Heart left ventricle (tissue), 16 donors: ENCODE results near the gene PARD3. TPM values are rescaled to one million over a fixed set of nuclear protein-coding genes. Genes with fewer than 3 reads are reported as not detected.

Experiments used
- ATAC-seq, 4 donors: fragments of 200-7000 bp; cut with Tn5 transposase; one replicate each; pipeline ENCODE4 v1.9.1; 2020 to 2022; ENCODE audit warnings: moderate library complexity in 4 of 4, mild to moderate bottlenecking in 3 of 4, moderate number of reproducible peaks in 1 of 4
- DNase-seq, 5 donors: peaks; one replicate each; pipeline ENCODE4 v3.0.0-alpha.2; 2020
- H3K27ac ChIP-seq, 12 donors: fragments of 200-600 bp; sonication (generic) in 4 of 12; one replicate each; pipeline versions ENCODE4 v1.5.0 to v1.8.0; 2016 to 2022; ENCODE audit warnings: mild to moderate bottlenecking in 2 of 12
- H3K27me3 ChIP-seq, 9 donors: fragments of 200-600 bp; sonication (generic) in 2 of 9; one replicate each; pipeline versions ENCODE4 v1.5.1 to v1.8.0; 2016 to 2022; ENCODE audit warnings: mild to moderate bottlenecking in 3 of 9
- H3K36me3 ChIP-seq, 9 donors: fragments of 200-600 bp; sonication (generic) in 2 of 9; one replicate each; pipeline versions ENCODE4 v1.5.0 to v1.8.0; 2018 to 2022; ENCODE audit warnings: mild to moderate bottlenecking in 2 of 9
- H3K4me1 ChIP-seq, 12 donors: fragments of 200-600 bp; sonication (generic) in 4 of 12; one replicate each; pipeline versions ENCODE4 v1.5.0 to v1.8.0; 2016 to 2022; ENCODE audit warnings: mild to moderate bottlenecking in 3 of 12
- H3K4me3 ChIP-seq, 12 donors: fragments of 200-600 bp; sonication (generic) in 4 of 12; one replicate each; pipeline versions ENCODE4 v1.5.0 to v1.8.0; 2017 to 2022; ENCODE audit warnings: mild to moderate bottlenecking in 9 of 12, moderate library complexity in 4 of 12
- H3K9me3 ChIP-seq, 12 donors: fragments of 200-600 bp; sonication (generic) in 4 of 12; one replicate each; pipeline versions ENCODE4 v1.5.0 to v1.8.0; 2016 to 2022; ENCODE audit warnings: mild to moderate bottlenecking in 1 of 12
- POLR2A ChIP-seq, 2 donors: fragments of 450-650 bp; IDR thresholded peaks; one replicate each; pipeline ENCODE4 v1.6.1; 2017; ENCODE audit warnings: antibody characterized with exemption in 2 of 2, mild to moderate bottlenecking in 2 of 2, moderate library complexity in 2 of 2
- WGBS, 4 donors: extraction: QIAGEN DNeasy Blood & Tissue Kit in 2 of 4; methylation state at CpG; one replicate each; pipeline versions ENCODE4 v1.1.5 to v1.1.7; 2013 to 2018; 5-methylcytosine and 5-hydroxymethylcytosine counted together
- intact Hi-C, 10 donors: fragments of 100-400 bp; cut with DNase I; formaldehyde crosslinking; loops; one replicate each; pipeline versions ENCODE4 v1.11.1 to v1.14.2; 2022
- polyA plus RNA-seq, 2 donors: library from polyadenylated mRNA; stranded (reverse); fragments of 200-250 nt; gene quantifications; one replicate each; pipeline ENCODE4 v1.2.3, GENCODE V29; 2013
- total RNA-seq, 9 donors: library from RNA; depleted of rRNA in 2 of 9; stranded (reverse); fragments of >200 nt in 2 of 9; fragmentation: NEBNext Ultra II Directional in 3 of 9; extraction: Animal tissue kit (Norgen Biotek cat#: 25700) in 3 of 9; gene quantifications; one replicate each; pipeline versions ENCODE4 v1.1.0 to v1.2.4, GENCODE V29; 2016 to 2023
- TF ChIP-seq, protein P1 (sequence below), 12 donors: fragments of 200-600 bp; sonication (generic) in 4 of 12; IDR thresholded peaks; one replicate each; pipeline versions ENCODE4 v1.5.0 to v1.8.0; 2018 to 2022; ENCODE audit warnings: antibody characterized with exemption in 12 of 12, mild to moderate bottlenecking in 5 of 12
- donor health status: ischemic (EF 13 %, LVEDD 7.1; RV severe dilation, severe dysfunction).
- donor health status: healthy with polysubstance abuse.
- donor health status: DM: no; HTN: yes; CAD: no.
- donor health status: DM: no; HTN: no; CAD: no.
- donor health status: ischemic (EF 25% LVEDD 6.9; RV normal size, moderate dysfunction).
- donor health status: ischemic (EF 25% LVEDD 5.7; RV mildly dilated, moderate dysfunction).
- donor health status: healthy.
- donor health status: DM: yes; HTN: yes; CAD: no.
- donor health status: ischemic (EF 35%, LVEDD 5.7; RV mildly dilated, moderate dysfunction).
- donor health status: nonischemic (EF 11% LVEDD 7.7; RV severe dilation, severe dysfunction).
- donor health status: DM: yes; HTN: yes; CAD: no.
- donor health status: PGD.
- donor health status: ischemic (EF 29% LVEDD 5.4; RV normal size, mild dysfunction).
- donor health status: nonischemic (EF 23%, LVEDD 6.1; RV moderate dilation, normal function).

The PARD3 gene
- total and polyA plus RNA-seq, 11 donors = 24.8 to 69.7 (median 33.1) TPM

DNA sequence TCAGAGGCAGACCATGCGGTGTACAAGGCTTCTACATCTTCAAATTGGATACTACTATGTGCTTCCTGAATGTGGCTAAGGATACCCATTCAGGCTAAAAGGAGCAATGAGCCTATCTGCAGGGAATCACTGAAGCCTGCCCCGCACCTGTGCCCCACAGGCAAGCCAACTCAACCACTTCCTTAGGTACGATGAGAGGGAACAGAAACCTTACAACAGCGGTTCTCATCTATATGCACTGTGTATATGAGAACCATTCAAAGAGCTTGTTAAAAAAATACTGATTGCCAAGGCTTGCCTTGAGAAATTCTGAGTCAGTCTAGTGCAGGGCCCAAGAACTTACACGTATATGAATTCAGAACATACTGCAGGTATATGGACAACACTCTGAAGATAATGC, 679.6 kb downstream of the PARD3 start:
- ATAC-seq = no peak
- no peak for DNase-seq
- H3K27ac ChIP-seq = no peak overlapping the region
- TF ChIP-seq POLR2A (IDR thresholded peaks at IDR 0.05) = no peak
- TF ChIP-seq, protein P1, sequence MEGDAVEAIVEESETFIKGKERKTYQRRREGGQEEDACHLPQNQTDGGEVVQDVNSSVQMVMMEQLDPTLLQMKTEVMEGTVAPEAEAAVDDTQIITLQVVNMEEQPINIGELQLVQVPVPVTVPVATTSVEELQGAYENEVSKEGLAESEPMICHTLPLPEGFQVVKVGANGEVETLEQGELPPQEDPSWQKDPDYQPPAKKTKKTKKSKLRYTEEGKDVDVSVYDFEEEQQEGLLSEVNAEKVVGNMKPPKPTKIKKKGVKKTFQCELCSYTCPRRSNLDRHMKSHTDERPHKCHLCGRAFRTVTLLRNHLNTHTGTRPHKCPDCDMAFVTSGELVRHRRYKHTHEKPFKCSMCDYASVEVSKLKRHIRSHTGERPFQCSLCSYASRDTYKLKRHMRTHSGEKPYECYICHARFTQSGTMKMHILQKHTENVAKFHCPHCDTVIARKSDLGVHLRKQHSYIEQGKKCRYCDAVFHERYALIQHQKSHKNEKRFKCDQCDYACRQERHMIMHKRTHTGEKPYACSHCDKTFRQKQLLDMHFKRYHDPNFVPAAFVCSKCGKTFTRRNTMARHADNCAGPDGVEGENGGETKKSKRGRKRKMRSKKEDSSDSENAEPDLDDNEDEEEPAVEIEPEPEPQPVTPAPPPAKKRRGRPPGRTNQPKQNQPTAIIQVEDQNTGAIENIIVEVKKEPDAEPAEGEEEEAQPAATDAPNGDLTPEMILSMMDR (IDR thresholded peaks at IDR 0.05) = no peak
- no peak overlapping the region for H3K4me3 ChIP-seq
- peaks cover 0 to 7% (median 0%) of the 10 kb centered on the region in 9 donors for H3K36me3 ChIP-seq
- no peaks in the 10 kb centered on the region for H3K4me1 ChIP-seq
- H3K9me3 ChIP-seq = no peaks in the 10 kb centered on the region
- H3K27me3 ChIP-seq = no peaks in the 10 kb centered on the region
- 91 to 96% (median 95%) methylated on average over 5 of the region's 5 CpGs for WGBS, 4 donors
- intact Hi-C loops = no loop called here

DNA sequence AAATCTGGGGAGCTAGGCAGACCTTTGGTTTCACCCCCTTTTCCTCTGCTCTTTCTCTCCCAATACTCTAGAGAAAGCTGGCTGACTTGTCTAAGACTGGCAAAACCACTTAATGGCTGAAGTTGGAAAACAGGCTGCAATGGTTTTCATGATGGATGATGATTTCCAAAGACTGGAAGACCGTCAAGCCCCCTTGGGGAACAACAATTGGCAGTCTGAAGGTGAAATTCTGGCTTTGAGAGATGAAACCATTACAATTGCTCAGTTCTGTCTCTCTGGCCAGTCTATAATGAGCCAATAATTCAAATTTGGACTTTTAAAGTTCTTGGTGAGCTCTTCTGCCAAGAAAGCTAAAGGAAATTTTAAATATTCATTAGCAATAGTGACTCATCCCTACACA, 680.5 kb downstream of the PARD3 start:
- Histone ChIP-seq H3K36me3 (peaks cover 0 to 11% (median 0%) of the 10 kb centered on the region in 9 donors), H3K4me1 (no peaks in the 10 kb centered on the region), H3K27me3 (no peaks in the 10 kb centered on the region), H3K4me3 (no peak overlapping the region), H3K9me3 (no peaks in the 10 kb centered on the region), H3K27ac (no peak overlapping the region)
- DNase-seq (no peak), ATAC-seq (no peak)
- intact Hi-C loops = no loop called here
- TF ChIP-seq POLR2A (IDR thresholded peaks at IDR 0.05) = no peak
- TF ChIP-seq, protein P1 (IDR thresholded peaks at IDR 0.05) = no peak
- 80 to 93% (median 85%) methylated on average over 1 of the region's 1 CpG for WGBS, 4 donors

DNA sequence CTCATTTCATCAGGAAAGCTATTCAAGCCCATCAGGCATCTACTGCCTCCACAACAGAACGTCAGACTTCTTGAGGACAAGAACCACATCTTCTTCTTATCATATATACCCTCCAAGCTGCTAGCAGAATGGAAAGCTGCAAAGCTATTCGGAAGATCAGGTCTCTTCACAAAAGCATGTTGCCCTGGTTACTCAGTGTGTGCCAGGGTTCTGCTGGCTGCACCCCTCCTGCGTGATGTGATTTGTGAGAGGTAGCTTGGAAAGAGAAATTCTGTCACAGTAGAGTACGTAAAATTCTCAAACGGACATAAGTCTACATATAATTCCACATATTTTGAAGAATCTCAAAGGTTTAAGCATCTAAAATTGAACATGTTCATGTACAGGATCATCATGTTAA, 681.7 kb downstream of the PARD3 start:
- 96 to 98% (median 96%) methylated on average over 5 of the region's 5 CpGs for WGBS, 4 donors
- H3K4me1 ChIP-seq = no peaks in the 10 kb centered on the region
- H3K36me3 ChIP-seq = peaks cover 0 to 11% (median 0%) of the 10 kb centered on the region in 9 donors
- intact Hi-C loops = no loop called here
- no peak for ATAC-seq
- no peak overlapping the region for H3K4me3 ChIP-seq
- no peak overlapping the region for H3K27ac ChIP-seq
- no peak for DNase-seq
- H3K9me3 ChIP-seq = no peaks in the 10 kb centered on the region
- H3K27me3 ChIP-seq = no peaks in the 10 kb centered on the region
- TF ChIP-seq, protein P1 (IDR thresholded peaks at IDR 0.05) = no peak
- no peak for TF ChIP-seq POLR2A (IDR thresholded peaks at IDR 0.05)

DNA sequence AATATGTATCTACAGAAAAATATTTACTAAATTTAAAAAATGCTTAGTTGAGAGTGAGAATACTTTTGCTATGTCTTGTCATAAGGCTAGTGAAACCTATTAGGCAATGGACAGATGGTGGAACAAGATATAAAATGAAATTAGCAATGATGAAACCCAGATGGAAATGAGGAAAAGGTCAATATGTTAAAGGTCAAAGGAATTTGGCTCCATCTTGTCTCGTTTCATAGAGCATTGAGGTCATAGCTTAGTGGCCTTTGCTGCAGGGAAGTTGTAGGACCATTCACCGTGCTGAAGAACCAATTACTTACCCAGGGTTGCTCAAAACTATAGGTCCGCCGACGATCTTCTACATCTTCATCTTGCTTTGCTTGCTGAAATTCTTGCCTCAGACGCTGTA, 683.9 kb downstream of the PARD3 start:
- Histone ChIP-seq H3K27ac (no peak overlapping the region), H3K4me1 (peaks cover 0 to 6% (median 0%) of the 10 kb centered on the region in 12 donors), H3K36me3 (peaks cover 0 to 11% (median 0%) of the 10 kb centered on the region in 9 donors), H3K27me3 (no peaks in the 10 kb centered on the region), H3K9me3 (no peaks in the 10 kb centered on the region), H3K4me3 (no peak overlapping the region)
- ATAC-seq (no peak), DNase-seq (no peak)
- 90 to 95% (median 93%) methylated on average over 6 of the region's 6 CpGs for WGBS, 4 donors
- no peak for TF ChIP-seq POLR2A (IDR thresholded peaks at IDR 0.05)
- TF ChIP-seq, protein P1 (IDR thresholded peaks at IDR 0.05) = no peak
- intact Hi-C loops = no loop called here
